HG03354 (cell line): Measurements from ENCODE around the gene TMEM232.
"Not testable (repeated sequence)": the region's sequence is repeated elsewhere in the genome, so short reads cannot be mapped to it uniquely, and the experiment has no call there.

Experiments used
- ATAC-seq: cut with Tn5 transposase; IDR thresholded peaks from one replicate; pipeline ENCODE4 v1.9.1; 2021; ENCODE audit warnings: mild to moderate bottlenecking; ENCODE audit not compliant: unreplicated experiment, poor library complexity, severe bottlenecking

TMEM232 gene

GRCh38 chr5:110545716-110546115, 180.8 kb downstream of the TMEM232 start:
- ATAC-seq: no peak

GRCh38 chr5:110544603-110545002, 181.9 kb downstream of the TMEM232 start:
- no peak for ATAC-seq

GRCh38 chr5:110542949-110543348, 183.5 kb downstream of the TMEM232 start:
- no peak for ATAC-seq

- ATAC-seq: no peak
Measured at GRCh38 chr5:110536120-110537115, 190.1 kb downstream of the TMEM232 start.

- ATAC-seq: not testable (repeated sequence)
Measured at GRCh38 chr5:110535146-110535545, 191.3 kb downstream of the TMEM232 start.

- ATAC-seq: no peak
Measured at GRCh38 chr5:110525762-110526161, 200.7 kb downstream of the TMEM232 start.

GRCh38 chr5:110517396-110517795, 209.1 kb downstream of the TMEM232 start:
- ATAC-seq: no peak

GRCh38 chr5:110514030-110514429, 212.4 kb downstream of the TMEM232 start:
- no peak for ATAC-seq

- no peak for ATAC-seq
Measured at GRCh38 chr5:110512266-110512665, 214.2 kb downstream of the TMEM232 start.

GRCh38 chr5:110510146-110510545, 216.3 kb downstream of the TMEM232 start:
- no peak for ATAC-seq

- ATAC-seq: no peak
Measured at GRCh38 chr5:110507972-110508371, 218.5 kb downstream of the TMEM232 start.

GRCh38 chr5:110506378-110506777, 220.1 kb downstream of the TMEM232 start:
- no peak for ATAC-seq

GRCh38 chr5:110496276-110496675, 230.2 kb downstream of the TMEM232 start:
- ATAC-seq: no peak

- ATAC-seq: no peak
Measured at GRCh38 chr5:110492446-110492845, 234.0 kb downstream of the TMEM232 start.

GRCh38 chr5:110478895-110479294, 247.6 kb downstream of the TMEM232 start:
- ATAC-seq: no peak

- no peak for ATAC-seq
Measured at GRCh38 chr5:110477911-110478310, 248.6 kb downstream of the TMEM232 start.

GRCh38 chr5:110476164-110476563, 250.3 kb downstream of the TMEM232 start:
- no peak for ATAC-seq

GRCh38 chr5:110475529-110475928, 250.9 kb downstream of the TMEM232 start:
- no peak for ATAC-seq

GRCh38 chr5:110469486-110469885, 257.0 kb downstream of the TMEM232 start:
- no peak for ATAC-seq

- ATAC-seq: no peak
Measured at GRCh38 chr5:110463106-110463505, 263.4 kb downstream of the TMEM232 start.

- ATAC-seq: no peak
Measured at GRCh38 chr5:110460837-110461236, 265.6 kb downstream of the TMEM232 start.
